ENCODE results near the gene SERPINE2. TPM values are rescaled to one million over a fixed set of nuclear protein-coding genes. Genes with fewer than 3 reads are reported as not detected.

The SERPINE2 gene
- total RNA-seq, 1 experiment from 2014 or later: 93.3 TPM

DNA sequence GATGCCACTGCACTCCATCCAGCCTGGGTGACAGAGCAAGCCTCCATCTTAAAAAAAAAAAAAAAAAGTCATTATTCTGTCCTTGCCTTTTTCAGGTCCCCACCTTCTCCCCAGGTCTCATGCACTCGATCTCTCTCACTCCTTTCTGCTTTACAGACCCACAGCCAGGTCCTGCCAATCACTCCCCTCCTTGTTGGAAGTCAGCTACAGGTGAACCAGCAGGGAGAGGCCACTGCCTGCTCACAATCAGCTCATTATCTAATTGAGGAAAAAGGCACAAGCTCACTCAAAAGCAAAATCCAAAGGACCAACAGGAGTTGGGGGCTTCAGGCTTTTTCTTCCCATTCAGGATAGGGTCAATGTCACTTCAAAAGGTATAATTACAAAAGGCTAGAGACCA is 96.0 kb downstream of the SERPINE2 start:
- H3K27ac ChIP-seq (ENCODE audit: low read depth, low read length): no peak overlapping the region
- H3K36me3 ChIP-seq (ENCODE audit: control insufficient read depth in 1 of 2, insufficient read depth in 2 of 2, low read length in 2 of 2): no peaks in the 10 kb centered on the region
- H3K4me2 ChIP-seq (ENCODE audit: low read length): peak overlapping the region; percentile 88
- H3K4me3 ChIP-seq (replicated peaks in 1 of 2; ENCODE audit: low read depth in 1 of 2, low read length in 2 of 2): no peak overlapping the region; a peak in 2 of 4 replicates
- no peak for ATAC-seq
- H2AFZ ChIP-seq (ENCODE audit: low read depth, low read length, poor library complexity, severe bottlenecking): no peak overlapping the region
- no peaks in the 10 kb centered on the region for H3K27me3 ChIP-seq (ENCODE audit: insufficient read depth, low read length)
- H3K79me2 ChIP-seq (ENCODE audit: insufficient read depth, low read length): peaks cover 56% of the 10 kb centered on the region
- no peaks in the 10 kb centered on the region for H3K9me3 ChIP-seq (ENCODE audit: control insufficient read depth in 1 of 2, insufficient read depth in 1 of 2, low read depth in 1 of 2, low read length in 2 of 2)
- TF ChIP-seq SRF (IDR thresholded peaks at IDR 0.05; ENCODE audit: low read depth): no peak
- TF ChIP-seq EGR1 (IDR thresholded peaks at IDR 0.05; ENCODE audit: low read depth): no peak
- TF ChIP-seq, protein P1, sequence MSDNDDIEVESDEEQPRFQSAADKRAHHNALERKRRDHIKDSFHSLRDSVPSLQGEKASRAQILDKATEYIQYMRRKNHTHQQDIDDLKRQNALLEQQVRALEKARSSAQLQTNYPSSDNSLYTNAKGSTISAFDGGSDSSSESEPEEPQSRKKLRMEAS (IDR thresholded peaks at IDR 0.05): no peak
- TF ChIP-seq ZFX (IDR thresholded peaks at IDR 0.05): no peak
- no peak for TF ChIP-seq CBX3 (IDR thresholded peaks at IDR 0.05; ENCODE audit: low read depth)
- no peak for TF ChIP-seq POLR2AphosphoS5 (IDR thresholded peaks at IDR 0.05; ENCODE audit: low read depth, low read length)
- no peak for TF ChIP-seq EZH2 (IDR thresholded peaks at IDR 0.05)
- TF ChIP-seq CEBPB (IDR thresholded peaks at IDR 0.05; ENCODE audit: low read depth): no peak
- no peak for TF ChIP-seq TCF7L2 (IDR thresholded peaks at IDR 0.05; ENCODE audit: borderline replicate concordance, extremely low read depth, insufficient read depth, insufficient read length)
- no peak for TF ChIP-seq SIN3A (IDR thresholded peaks at IDR 0.05; ENCODE audit: low read depth)
- TF ChIP-seq EZH2phosphoT487 (IDR thresholded peaks at IDR 0.05; ENCODE audit: borderline replicate concordance): no peak
- TF ChIP-seq POLR2A (IDR thresholded peaks at IDR 0.05; ENCODE audit: borderline replicate concordance, extremely low read depth, insufficient read depth, insufficient read length): no peak
- TF ChIP-seq, protein P2, sequence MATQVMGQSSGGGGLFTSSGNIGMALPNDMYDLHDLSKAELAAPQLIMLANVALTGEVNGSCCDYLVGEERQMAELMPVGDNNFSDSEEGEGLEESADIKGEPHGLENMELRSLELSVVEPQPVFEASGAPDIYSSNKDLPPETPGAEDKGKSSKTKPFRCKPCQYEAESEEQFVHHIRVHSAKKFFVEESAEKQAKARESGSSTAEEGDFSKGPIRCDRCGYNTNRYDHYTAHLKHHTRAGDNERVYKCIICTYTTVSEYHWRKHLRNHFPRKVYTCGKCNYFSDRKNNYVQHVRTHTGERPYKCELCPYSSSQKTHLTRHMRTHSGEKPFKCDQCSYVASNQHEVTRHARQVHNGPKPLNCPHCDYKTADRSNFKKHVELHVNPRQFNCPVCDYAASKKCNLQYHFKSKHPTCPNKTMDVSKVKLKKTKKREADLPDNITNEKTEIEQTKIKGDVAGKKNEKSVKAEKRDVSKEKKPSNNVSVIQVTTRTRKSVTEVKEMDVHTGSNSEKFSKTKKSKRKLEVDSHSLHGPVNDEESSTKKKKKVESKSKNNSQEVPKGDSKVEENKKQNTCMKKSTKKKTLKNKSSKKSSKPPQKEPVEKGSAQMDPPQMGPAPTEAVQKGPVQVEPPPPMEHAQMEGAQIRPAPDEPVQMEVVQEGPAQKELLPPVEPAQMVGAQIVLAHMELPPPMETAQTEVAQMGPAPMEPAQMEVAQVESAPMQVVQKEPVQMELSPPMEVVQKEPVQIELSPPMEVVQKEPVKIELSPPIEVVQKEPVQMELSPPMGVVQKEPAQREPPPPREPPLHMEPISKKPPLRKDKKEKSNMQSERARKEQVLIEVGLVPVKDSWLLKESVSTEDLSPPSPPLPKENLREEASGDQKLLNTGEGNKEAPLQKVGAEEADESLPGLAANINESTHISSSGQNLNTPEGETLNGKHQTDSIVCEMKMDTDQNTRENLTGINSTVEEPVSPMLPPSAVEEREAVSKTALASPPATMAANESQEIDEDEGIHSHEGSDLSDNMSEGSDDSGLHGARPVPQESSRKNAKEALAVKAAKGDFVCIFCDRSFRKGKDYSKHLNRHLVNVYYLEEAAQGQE (IDR thresholded peaks at IDR 0.05; ENCODE audit: low read depth): no peak
- no peak for TF ChIP-seq ELF1 (IDR thresholded peaks at IDR 0.05; ENCODE audit: borderline replicate concordance, low read depth)
- no peak for TF ChIP-seq RAD21 (IDR thresholded peaks at IDR 0.05; ENCODE audit: low read depth)
- TF ChIP-seq FOSL1 (IDR thresholded peaks at IDR 0.05; ENCODE audit: low read depth): no peak
- TF ChIP-seq JUND (IDR thresholded peaks at IDR 0.05): no peak
- TF ChIP-seq ZNF274 (IDR thresholded peaks at IDR 0.05; ENCODE audit: low read depth, low read length): no peak
- H3K9ac ChIP-seq (ENCODE audit: low read length): no peak overlapping the region
- intact Hi-C loops (cut with micrococcal nuclease): loop anchor here (10.0 kb wide), 2 partner anchors 108 to 248 kb away; partner anchors contain the start of gene AP1S3
- ChIA-PET POLR2A (interaction anchor here (0.7 kb wide), 1 partner anchor 214 kb away, joined by 4 read pairs; no protein-coding TSS in a partner anchor), RAD21 (ENCODE audit: low non-redundant PET in 1 of 2, low total read pairs in 2 of 2, uncharacterized antibody in 2 of 2, unreplicated experiment in 2 of 2) (interaction anchor here in 1 of 2 experiments (1.2 kb wide), 1 partner anchor 82 kb away, joined by 3 read pairs; no protein-coding TSS in a partner anchor), CTCF (no interaction called here)
- no peak for DNase-seq (ENCODE audit: low read depth, low spot score)
- no peaks in the 10 kb centered on the region for H4K20me1 ChIP-seq (ENCODE audit: insufficient read depth)
- H3K4me1 ChIP-seq (ENCODE audit: control insufficient read depth in 1 of 2, insufficient read depth in 2 of 2, low read length in 2 of 2): peaks cover 18 to 38% of the 10 kb centered on the region in 2 experiments
- no peaks in the 10 kb centered on the region for H3K9me2 ChIP-seq (ENCODE audit: insufficient read depth)
- BruUV-seq (replicated peaks): TSS peak; percentile 63

All from HCT116 (cell line).